GM12891 (cell line): ENCODE results near the gene DCUN1D1.

ENCODE experiments used
- POLR2A ChIP-seq: IDR thresholded peaks from 2 replicates; pipeline ENCODE4 v1.6.1; 2011; ENCODE audit warnings: low read depth, low read length, control low read depth
- POLR2AphosphoS5 ChIP-seq: IDR thresholded peaks from 2 replicates; pipeline ENCODE4 v1.6.1; 2011; ENCODE audit warnings: low read depth, low read length, control low read depth
- POU2F2 ChIP-seq: IDR thresholded peaks from 2 replicates; pipeline ENCODE4 v1.6.1; 2011; ENCODE audit warnings: low read depth, mild to moderate bottlenecking, control low read depth, low read length, moderate library complexity
- SPI1 ChIP-seq: IDR thresholded peaks from 2 replicates; pipeline ENCODE4 v1.6.1; 2011; ENCODE audit warnings: low read depth, low read length, control low read depth
- TAF1 ChIP-seq: IDR thresholded peaks from 2 replicates; pipeline ENCODE4 v1.6.1; 2011; ENCODE audit warnings: low read depth, low read length, control low read depth

GRCh38 chr3:182912474-182912873, 67.9 kb downstream of the DCUN1D1 start:
- TF ChIP-seq POLR2AphosphoS5: no peak
- no peak for TF ChIP-seq POLR2A
- TF ChIP-seq TAF1: no peak
- TF ChIP-seq SPI1: no peak
- no peak for TF ChIP-seq POU2F2
